Stimulated activated naive B cell treated with anti-CD40 and anti-IgM and Interleukin-4, amounts not matched to agents 10 μg/mL and 1 μg/mL and 100 μg/mL, for 72 hours (primary cell): ENCODE measurements around the gene DES.

Source experiments
- ATAC-seq, 2 donors: fragments of 150-1000 bp; cut with Tn5 transposase; replicated peaks; 2 replicates each; pipeline ENCODE4 v1.10.0; 2021; ENCODE audit warnings: moderate library complexity in 1 of 2
- DNase-seq: peaks from one replicate; pipeline ENCODE4 v3.0.0; 2021
- H3K27ac Mint-ChIP-seq: one replicate; pipeline ENCODE4 v1.8.0; 2022; ENCODE audit warnings: mild to moderate bottlenecking, mixed read lengths
- H3K27me3 Mint-ChIP-seq, 2 donors: one replicate each; pipeline ENCODE4 v1.8.0; 2022; ENCODE audit warnings: mixed read lengths in 2 of 2
- H3K36me3 Mint-ChIP-seq, 2 donors: one replicate each; pipeline ENCODE4 v1.8.0; 2022; ENCODE audit warnings: mixed read lengths in 2 of 2, mild to moderate bottlenecking in 1 of 2
- H3K4me1 Mint-ChIP-seq, 2 donors: one replicate each; pipeline ENCODE4 v1.8.0; 2022; ENCODE audit warnings: mixed read lengths in 2 of 2, mild to moderate bottlenecking in 1 of 2
- H3K4me3 Mint-ChIP-seq, 2 donors: one replicate each; pipeline ENCODE4 v1.8.0; 2022; ENCODE audit warnings: mild to moderate bottlenecking in 2 of 2, mixed read lengths in 2 of 2, moderate library complexity in 1 of 2
- H3K9me3 Mint-ChIP-seq, 2 donors: one replicate each; pipeline ENCODE4 v1.8.0; 2022; ENCODE audit warnings: mixed read lengths in 2 of 2, mild to moderate bottlenecking in 1 of 2

DES gene

DNA sequence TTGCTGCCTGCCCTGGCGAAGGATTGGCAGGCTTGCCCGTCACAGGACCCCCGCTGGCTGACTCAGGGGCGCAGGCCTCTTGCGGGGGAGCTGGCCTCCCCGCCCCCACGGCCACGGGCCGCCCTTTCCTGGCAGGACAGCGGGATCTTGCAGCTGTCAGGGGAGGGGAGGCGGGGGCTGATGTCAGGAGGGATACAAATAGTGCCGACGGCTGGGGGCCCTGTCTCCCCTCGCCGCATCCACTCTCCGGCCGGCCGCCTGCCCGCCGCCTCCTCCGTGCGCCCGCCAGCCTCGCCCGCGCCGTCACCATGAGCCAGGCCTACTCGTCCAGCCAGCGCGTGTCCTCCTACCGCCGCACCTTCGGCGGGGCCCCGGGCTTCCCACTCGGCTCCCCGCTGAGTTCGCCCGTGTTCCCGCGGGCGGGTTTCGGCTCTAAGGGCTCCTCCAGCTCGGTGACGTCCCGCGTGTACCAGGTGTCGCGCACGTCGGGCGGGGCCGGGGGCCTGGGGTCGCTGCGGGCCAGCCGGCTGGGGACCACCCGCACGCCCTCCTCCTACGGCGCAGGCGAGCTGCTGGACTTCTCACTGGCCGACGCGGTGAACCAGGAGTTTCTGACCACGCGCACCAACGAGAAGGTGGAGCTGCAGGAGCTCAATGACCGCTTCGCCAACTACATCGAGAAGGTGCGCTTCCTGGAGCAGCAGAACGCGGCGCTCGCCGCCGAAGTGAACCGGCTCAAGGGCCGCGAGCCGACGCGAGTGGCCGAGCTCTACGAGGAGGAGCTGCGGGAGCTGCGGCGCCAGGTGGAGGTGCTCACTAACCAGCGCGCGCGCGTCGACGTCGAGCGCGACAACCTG, at the start of gene DES:
TSS of gene DES (plus strand) at position 223 of the 857 bp plus-strand sequence. CDS start at position 309, 86 bp downstream.
- H3K27me3 Mint-ChIP-seq: peaks cover 55 to 67% of the 10 kb centered on the region in 2 donors
- no peak for DNase-seq
- no peaks in the 10 kb centered on the region for H3K36me3 Mint-ChIP-seq
- no peak within 1 kb of the TSS for H3K4me3 Mint-ChIP-seq
- no peak for ATAC-seq
- H3K4me1 Mint-ChIP-seq: no peaks in the 10 kb centered on the region
- H3K9me3 Mint-ChIP-seq: no peaks in the 10 kb centered on the region
- no peak within 1 kb of the TSS for H3K27ac Mint-ChIP-seq

DNA sequence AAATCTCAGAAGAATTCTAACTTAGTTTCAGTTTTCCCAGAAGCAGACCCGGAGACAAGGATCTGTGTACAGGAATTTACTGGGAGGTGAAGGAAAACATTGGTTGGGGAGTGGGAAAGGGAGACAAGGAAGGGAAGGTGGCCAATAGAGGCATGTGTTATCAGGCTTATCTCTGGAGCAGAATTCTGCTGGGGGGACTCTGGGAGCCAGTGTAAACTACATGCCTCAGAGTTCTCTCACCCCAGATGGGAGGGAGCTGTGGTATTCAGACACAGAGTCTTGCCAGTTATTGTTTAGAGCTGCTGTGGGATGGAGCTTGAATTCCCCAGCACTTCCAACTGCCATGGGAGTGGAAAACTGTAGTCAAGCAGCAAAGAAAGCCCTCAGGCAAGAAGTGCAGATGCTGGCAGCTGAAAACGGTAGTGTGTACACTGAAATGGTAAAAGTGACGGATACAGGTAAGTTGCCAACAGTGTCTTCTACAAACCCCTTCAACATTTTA, 49.4 kb upstream of the DES start:
- no peaks in the 10 kb centered on the region for H3K9me3 Mint-ChIP-seq
- no peak overlapping the region for H3K4me3 Mint-ChIP-seq
- no peak for DNase-seq
- peaks cover 8 to 25% of the 10 kb centered on the region in 2 donors for H3K36me3 Mint-ChIP-seq
- H3K27ac Mint-ChIP-seq: no peak overlapping the region
- ATAC-seq: no peak
- no peaks in the 10 kb centered on the region for H3K4me1 Mint-ChIP-seq
- H3K27me3 Mint-ChIP-seq: no peaks in the 10 kb centered on the region

DNA sequence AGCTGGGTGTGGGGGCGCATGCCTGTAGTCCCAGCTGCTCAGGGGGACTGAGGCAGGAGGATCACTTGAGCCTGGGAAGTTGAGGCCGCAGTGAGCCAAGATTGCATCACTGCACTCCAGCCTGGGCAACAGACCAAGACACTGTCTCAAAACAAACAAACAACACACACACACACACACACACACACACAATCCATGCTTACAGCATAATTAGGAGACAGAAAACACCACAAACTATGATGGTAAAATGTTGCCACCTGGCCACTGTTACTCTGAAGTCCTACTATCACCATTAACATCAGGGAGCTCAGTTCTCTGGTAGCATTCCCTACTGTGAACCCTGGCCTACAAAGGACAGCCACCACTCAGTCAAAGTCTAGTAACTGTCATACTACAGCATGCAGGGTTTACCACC, 48.7 kb upstream of the DES start:
- no peaks in the 10 kb centered on the region for H3K9me3 Mint-ChIP-seq
- no peak overlapping the region for H3K4me3 Mint-ChIP-seq
- ATAC-seq (no peak), DNase-seq (no peak)
- no peaks in the 10 kb centered on the region for H3K4me1 Mint-ChIP-seq
- H3K36me3 Mint-ChIP-seq: peaks cover 12 to 32% of the 10 kb centered on the region in 2 donors
- no peak overlapping the region for H3K27ac Mint-ChIP-seq
- no peaks in the 10 kb centered on the region for H3K27me3 Mint-ChIP-seq

DNA sequence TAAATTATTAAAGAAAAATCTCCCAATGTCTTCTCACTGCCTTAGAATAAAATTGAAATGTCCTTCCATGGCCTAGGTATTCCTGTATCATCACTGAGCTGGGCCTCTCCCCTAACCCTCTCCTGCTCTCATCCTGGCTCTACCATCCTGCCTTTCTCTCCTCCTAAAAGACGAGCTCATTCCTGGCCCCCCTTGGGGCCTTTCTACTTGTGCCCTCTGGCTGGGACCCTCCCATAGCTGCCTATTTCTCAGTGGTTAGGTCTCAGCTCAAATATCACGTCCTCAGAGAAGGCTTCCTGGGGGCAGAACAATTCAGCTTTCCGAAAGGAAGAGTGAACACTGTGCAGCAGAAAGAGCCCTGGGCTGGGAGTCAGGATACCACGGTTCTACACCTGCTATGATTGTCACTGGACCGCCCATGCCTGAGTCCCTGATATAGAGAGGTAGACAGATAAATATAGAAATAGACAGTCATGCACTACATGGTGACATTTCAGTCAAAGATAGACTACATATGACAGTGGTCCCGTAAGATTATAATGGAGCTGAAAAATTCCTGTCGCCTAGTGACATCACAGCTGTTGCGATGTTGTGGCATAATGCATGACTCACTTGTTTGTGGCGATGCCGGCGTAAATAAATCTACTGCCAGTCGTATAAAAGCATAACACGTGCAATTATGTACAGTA, 39.9 kb upstream of the DES start:
- H3K27ac Mint-ChIP-seq: no peak overlapping the region
- no peak for DNase-seq
- H3K4me1 Mint-ChIP-seq: peaks cover 1 to 5% of the 10 kb centered on the region in 2 donors
- ATAC-seq: no peak
- H3K4me3 Mint-ChIP-seq: no peak overlapping the region
- H3K9me3 Mint-ChIP-seq: no peaks in the 10 kb centered on the region
- no peaks in the 10 kb centered on the region for H3K27me3 Mint-ChIP-seq
- peaks cover 54 to 65% of the 10 kb centered on the region in 2 donors for H3K36me3 Mint-ChIP-seq

DNA sequence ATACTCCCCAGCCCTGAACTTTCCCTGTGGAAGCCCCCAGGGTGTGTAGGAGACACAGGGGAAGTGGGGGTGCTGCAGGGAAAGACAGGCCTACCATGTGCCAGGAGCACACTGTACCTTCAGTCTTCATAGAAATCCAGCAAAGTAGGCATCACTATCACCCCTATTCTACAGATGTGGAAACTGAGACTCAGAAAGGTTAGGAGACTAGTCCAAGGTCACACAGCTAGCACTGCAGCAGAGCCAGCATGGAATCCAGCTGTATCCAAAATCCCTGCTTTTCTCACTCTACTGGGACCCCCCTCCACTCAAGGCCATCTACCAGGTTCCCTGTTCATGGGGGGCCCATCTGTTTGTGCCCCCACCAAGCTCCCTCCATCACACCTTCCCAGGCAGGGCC, 37.3 kb upstream of the DES start:
- Mint-ChIP-seq H3K4me1 (peaks cover 7% of the 10 kb centered on the region in 2 donors), H3K27me3 (no peaks in the 10 kb centered on the region), H3K4me3 (no peak overlapping the region), H3K36me3 (peaks cover 53 to 66% of the 10 kb centered on the region in 2 donors), H3K27ac (no peak overlapping the region), H3K9me3 (no peaks in the 10 kb centered on the region)
- ATAC-seq (no peak), DNase-seq (no peak)

DNA sequence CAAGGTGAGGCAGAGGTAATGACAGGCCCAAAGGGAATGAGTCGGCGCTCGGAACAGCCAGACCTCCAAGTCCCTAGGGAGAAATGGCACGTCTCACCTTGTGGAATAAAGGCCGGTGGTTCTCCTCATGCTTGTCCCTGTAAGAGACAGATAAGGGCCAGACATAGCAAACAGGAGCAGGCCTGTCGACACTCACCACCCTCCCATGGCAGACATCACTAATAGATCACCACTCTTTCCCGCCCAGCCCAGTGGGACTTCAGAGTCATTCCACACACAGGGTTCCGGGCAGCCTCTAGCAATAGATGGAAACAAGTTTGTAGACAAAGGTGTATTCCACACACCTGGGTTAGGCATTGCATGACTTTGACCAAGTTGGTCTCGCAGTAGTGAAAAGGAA, 36.7 kb upstream of the DES start:
- no peak overlapping the region for H3K4me3 Mint-ChIP-seq
- no peak overlapping the region for H3K27ac Mint-ChIP-seq
- ATAC-seq (no peak), DNase-seq (no peak)
- peaks cover 8 to 12% of the 10 kb centered on the region in 2 donors for H3K4me1 Mint-ChIP-seq
- no peaks in the 10 kb centered on the region for H3K27me3 Mint-ChIP-seq
- no peaks in the 10 kb centered on the region for H3K9me3 Mint-ChIP-seq
- peaks cover 54 to 66% of the 10 kb centered on the region in 2 donors for H3K36me3 Mint-ChIP-seq

DNA sequence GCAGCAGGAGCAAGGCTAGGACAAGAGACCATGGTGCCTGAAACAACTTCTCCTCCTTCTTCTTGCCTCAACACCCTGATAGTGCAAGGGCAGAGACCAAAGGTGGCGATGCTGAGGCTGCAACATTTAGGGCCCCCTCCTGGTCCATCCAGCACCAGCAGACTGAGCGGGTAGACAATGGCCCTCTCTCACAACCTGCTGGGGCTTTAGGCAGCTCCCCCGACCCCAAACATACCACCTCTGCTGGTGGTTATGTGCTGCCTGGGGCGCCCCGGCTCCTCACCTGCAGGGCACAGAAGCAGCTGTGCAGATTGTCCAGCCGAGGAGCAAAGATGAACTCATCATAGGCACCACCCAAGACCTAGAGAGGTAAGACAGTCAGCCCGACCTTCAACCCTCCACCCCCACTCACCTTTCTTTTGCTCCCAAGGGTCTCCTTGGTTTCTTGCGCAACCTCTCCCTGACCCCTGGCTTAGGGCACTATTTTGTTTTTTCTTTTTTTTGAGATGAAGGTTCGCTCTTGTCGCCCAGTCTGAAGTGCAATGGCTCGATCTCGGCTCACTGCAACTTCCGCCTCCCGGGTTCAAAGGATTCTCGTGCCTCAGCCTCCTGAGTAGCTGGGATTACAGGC, 34.0 kb upstream of the DES start:
- Mint-ChIP-seq H3K4me1 (peaks cover 8 to 27% of the 10 kb centered on the region in 2 donors), H3K27me3 (no peaks in the 10 kb centered on the region), H3K9me3 (no peaks in the 10 kb centered on the region), H3K4me3 (no peak overlapping the region), H3K27ac (no peak overlapping the region), H3K36me3 (peaks cover 38 to 60% of the 10 kb centered on the region in 2 donors)
- DNase-seq: no peak
- no peak for ATAC-seq

DNA sequence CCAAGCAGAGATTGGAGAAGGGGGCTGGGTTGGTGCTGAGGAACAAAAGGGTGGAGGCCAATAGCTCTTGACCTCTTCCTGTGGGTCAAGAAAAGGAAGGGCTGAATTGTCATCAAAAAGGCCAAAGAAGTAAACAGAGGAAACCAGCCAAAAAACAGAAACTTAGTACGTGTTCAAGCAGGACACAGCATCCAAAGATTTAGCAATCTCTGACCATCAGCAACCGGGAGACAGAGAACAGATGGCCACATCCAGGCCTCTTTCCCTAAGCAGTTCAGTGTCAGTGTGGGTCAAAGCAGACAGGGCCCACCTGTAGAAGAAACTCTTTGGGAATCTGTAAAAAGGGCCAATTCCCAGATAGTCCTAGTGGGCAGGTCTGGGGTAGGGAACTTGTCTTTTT, 33.3 kb upstream of the DES start:
- Mint-ChIP-seq H3K27me3 (no peaks in the 10 kb centered on the region), H3K27ac (no peak overlapping the region), H3K4me1 (peaks cover 8 to 27% of the 10 kb centered on the region in 2 donors), H3K4me3 (no peak overlapping the region), H3K36me3 (peaks cover 38 to 60% of the 10 kb centered on the region in 2 donors), H3K9me3 (no peaks in the 10 kb centered on the region)
- ATAC-seq (no peak), DNase-seq (no peak)

DNA sequence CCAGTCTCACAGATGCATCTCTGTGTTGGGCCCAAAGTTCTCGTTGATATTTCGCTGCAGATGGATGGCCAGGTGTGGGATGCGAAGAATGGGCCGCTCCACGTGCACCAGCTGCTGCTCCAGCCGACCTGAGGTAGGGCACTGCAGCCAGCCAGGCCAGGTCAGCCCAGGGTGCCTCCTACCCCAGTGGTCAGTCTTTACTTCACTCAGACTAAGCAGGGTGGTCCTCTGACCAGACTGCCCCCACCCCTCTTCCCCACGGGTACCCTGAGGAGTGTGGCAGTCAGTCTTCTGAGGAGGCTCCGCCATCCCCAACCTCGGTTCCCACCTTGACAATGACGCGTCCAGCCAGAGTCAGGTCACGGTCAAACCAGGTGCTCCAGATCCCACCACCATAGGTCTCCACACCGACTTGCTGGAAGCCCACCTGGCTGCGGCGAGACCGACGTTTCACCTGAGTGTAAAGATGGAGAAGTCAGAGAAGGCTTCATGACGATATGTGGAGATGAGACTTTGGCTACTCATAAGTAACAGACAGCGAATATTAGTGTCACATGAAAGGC, 32.1 kb upstream of the DES start:
- peak overlapping the region; percentile 31 for H3K27ac Mint-ChIP-seq
- H3K4me1 Mint-ChIP-seq: peaks cover 8 to 27% of the 10 kb centered on the region in 2 donors
- peak overlapping the region; percentile 96 for H3K4me3 Mint-ChIP-seq
- ATAC-seq (no peak), DNase-seq (no peak)
- no peaks in the 10 kb centered on the region for H3K27me3 Mint-ChIP-seq
- no peaks in the 10 kb centered on the region for H3K9me3 Mint-ChIP-seq
- H3K36me3 Mint-ChIP-seq: peaks cover 33 to 56% of the 10 kb centered on the region in 2 donors

DNA sequence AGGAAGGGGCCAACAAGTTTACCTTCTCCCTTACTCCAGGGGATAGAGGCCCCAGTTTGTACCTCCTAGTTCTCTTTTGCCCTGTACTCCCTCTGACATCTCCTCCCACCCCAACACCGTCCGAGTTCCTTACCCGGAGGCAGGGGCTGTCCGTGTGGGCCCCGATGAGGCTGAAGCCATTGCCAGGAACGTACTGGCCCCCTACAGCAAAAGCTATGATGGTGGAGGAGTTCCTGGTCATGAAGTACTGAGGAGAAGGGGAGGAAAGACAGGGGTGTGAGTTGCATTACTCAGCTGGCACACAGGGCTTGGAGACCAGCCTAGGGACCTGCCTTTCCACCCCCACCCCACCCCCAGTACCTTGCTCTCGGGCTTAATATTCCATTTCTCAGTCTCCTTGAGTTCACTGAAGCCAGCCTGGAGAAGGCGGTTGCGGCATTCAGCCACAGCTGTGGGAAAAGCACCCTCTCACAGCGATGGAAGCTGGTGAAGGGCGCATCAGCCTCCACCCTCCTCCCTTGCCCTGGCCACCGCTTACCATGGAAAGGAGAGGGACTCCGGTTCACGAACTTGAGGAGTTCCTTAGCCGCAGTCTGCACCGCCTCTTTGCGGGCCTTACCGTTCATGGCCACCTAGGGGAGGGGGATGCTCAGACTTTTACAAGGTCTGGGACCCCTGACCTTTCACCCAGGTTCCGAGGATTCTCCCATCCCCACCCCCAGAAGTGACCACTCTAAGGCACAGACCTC, 31.5 kb upstream of the DES start:
- ATAC-seq (no peak), DNase-seq (no peak)
- Mint-ChIP-seq H3K36me3 (peaks cover 26 to 49% of the 10 kb centered on the region in 2 donors), H3K27ac (peak overlapping the region; percentile 98), H3K4me3 (peak overlapping the region; percentile 96), H3K9me3 (no peaks in the 10 kb centered on the region), H3K27me3 (no peaks in the 10 kb centered on the region), H3K4me1 (peaks cover 8 to 22% of the 10 kb centered on the region in 2 donors)

DNA sequence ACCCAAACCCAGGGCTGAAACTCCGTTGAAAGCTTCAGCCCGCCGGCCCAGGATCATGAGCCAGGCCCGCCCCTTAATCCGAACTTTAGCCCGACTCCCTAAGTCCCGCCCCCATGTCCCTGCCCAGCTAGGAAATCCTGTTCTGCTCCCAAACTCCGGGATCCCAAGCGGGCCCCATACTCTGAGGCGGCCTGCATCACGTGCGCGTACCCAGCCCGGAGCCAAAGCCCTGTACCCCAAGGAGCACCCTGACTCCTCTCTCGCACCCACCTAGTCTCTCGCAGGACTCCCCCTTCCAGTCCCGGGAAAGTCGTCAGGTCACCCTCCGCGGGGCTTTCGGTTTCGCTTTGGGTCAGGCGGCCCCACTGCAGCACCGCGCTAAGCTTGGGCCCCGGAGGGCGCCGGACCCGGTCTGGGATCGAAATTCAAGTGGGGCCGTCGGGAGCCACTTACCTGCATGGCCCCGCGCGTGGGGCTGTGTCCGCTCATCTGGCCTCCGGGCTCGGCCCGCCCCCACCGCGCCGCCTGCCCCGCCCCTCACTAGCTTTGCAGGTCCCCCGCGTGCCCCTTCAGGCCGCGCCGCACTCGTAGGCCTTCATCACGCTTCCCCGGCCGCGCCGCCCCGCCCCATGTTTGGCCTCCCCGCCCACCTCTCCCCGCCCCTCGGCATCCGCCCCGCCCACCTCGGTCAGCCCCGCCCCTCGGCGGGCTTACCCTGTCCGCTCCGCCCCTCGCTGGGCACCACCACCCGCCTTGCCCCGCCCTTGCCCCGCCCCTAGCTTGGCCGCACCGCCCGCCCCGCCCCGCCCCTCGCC, 30.7 kb upstream of the DES start, which contains the start of gene DNPEP:
TSS of gene DNPEP (minus strand) at position 607 of the 815 bp plus-strand sequence. CDS start at position 489, 118 bp downstream.
- H3K4me3 Mint-ChIP-seq: peak within 1 kb of the TSS; percentile 96
- peak within 1 kb of the TSS; percentile 98 for H3K27ac Mint-ChIP-seq
- DNase-seq (peak; percentile 88), ATAC-seq (peak; percentile 68 to 74)
- peaks cover under 1% of the 10 kb centered on the region in 2 donors for H3K27me3 Mint-ChIP-seq
- no peaks in the 10 kb centered on the region for H3K9me3 Mint-ChIP-seq
- H3K36me3 Mint-ChIP-seq: peaks cover 22 to 41% of the 10 kb centered on the region in 2 donors
- H3K4me1 Mint-ChIP-seq: peaks cover 6 to 22% of the 10 kb centered on the region in 2 donors

DNA sequence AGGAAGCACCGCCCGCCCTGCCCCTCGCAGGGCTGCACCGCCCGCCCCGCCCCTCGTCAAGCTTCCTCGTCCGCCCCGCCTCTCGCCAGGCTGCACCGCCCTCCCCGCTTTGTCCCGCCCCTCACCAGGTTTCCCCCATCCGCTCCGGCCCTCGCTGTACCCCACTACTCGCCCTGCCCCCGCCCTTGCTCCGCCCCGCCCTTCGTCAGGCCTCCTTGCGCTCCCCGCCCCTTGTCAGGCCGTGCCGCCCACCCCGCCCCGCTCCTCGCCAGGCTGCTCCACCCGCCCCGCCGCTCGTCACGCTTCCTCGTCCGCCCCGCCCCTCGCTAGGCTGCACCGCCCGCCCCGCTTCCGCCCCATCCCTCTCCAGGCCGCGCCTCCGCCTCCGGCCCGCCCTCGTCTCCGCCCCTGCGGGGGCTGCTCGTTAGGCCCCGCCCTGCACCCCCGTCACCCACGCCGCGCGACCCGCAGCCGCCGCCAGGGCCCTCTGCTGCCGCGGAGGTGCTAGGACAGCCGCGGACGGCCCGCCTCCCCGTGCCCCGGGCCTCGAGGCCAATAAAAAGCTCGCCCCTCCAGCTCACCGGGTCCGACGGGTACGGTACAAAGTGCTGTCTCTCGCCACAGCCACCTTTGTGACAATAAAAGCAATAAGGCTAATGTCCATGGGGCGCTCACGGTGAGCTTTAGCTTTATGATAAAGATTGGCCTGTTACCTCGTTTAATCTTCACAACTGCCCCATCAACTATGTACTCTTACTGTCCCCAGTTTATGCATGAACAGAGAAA, 29.9 kb upstream of the DES start:
- Mint-ChIP-seq H3K9me3 (no peaks in the 10 kb centered on the region), H3K4me1 (peaks cover 6 to 22% of the 10 kb centered on the region in 2 donors), H3K27ac (peak overlapping the region; percentile 86), H3K36me3 (peaks cover 15 to 35% of the 10 kb centered on the region in 2 donors), H3K4me3 (peak overlapping the region; percentile 96), H3K27me3 (peaks cover 5 to 6% of the 10 kb centered on the region in 2 donors)
- peak; percentile 79 to 83 for ATAC-seq
- peak; percentile 97 for DNase-seq
